IgD-negative memory B cell (primary cell): ENCODE measurements around the gene ADCY9. TPM values are rescaled to one million over a fixed set of nuclear protein-coding genes. Genes with fewer than 3 reads are reported as not detected.
A peak's percentile ranks its signal among the peaks of the same experiment; 100 is the strongest.

Source experiments
- H3K27ac Mint-ChIP-seq, 3 donors: one replicate each; pipeline ENCODE4 v1.8.0; 2020 to 2022; ENCODE audit warnings: mild to moderate bottlenecking in 3 of 3, mixed read lengths in 3 of 3, moderate library complexity in 1 of 3
- H3K27me3 Mint-ChIP-seq: one replicate; pipeline ENCODE4 v1.8.0; 2021; ENCODE audit warnings: mixed read lengths
- H3K36me3 Mint-ChIP-seq: one replicate; pipeline ENCODE4 v1.8.0; 2020; ENCODE audit warnings: mild to moderate bottlenecking, mixed read lengths
- H3K4me1 Mint-ChIP-seq, 3 donors: one replicate each; pipeline ENCODE4 v1.8.0; 2020 to 2022; ENCODE audit warnings: mixed read lengths in 3 of 3, mild to moderate bottlenecking in 1 of 3
- H3K4me3 Mint-ChIP-seq, 4 donors: one replicate each; pipeline ENCODE4 v1.8.0; 2020 to 2022; ENCODE audit warnings: mild to moderate bottlenecking in 4 of 4, mixed read lengths in 4 of 4, moderate library complexity in 3 of 4
- H3K9me3 Mint-ChIP-seq, 3 donors: one replicate each; pipeline ENCODE4 v1.8.0; 2020 to 2021; ENCODE audit warnings: mixed read lengths in 3 of 3, mild to moderate bottlenecking in 1 of 3
- polyA plus RNA-seq: library from polyadenylated mRNA; unstranded; fragments of 300-500 nt; fragmentation: Illumina TruSeq; gene quantifications from one replicate; pipeline ENCODE4 v1.2.3, GENCODE V29; 2021

Gene ADCY9
- polyA plus RNA-seq, 1 donor from 2014 or later: 0.21 TPM

- Mint-ChIP-seq H3K27me3 (peaks cover 16% of the 10 kb centered on the region), H3K36me3 (peaks cover 2% of the 10 kb centered on the region), H3K4me3 (no peak overlapping the region), H3K4me1 (peaks cover 3 to 11% (median 4%) of the 10 kb centered on the region in 3 donors), H3K9me3 (peaks cover 0 to 3% (median 0%) of the 10 kb centered on the region in 3 donors), H3K27ac (no peak overlapping the region)
Measured at GRCh38 chr16:4137438-4137837, 21.2 kb upstream of the ADCY9 start.

GRCh38 chr16:4136229-4136813 is 20.1 kb upstream of the ADCY9 start:
- no peak overlapping the region for H3K4me3 Mint-ChIP-seq
- no peak overlapping the region for H3K27ac Mint-ChIP-seq
- H3K4me1 Mint-ChIP-seq: peaks cover 0 to 3% (median 0%) of the 10 kb centered on the region in 3 donors
- H3K36me3 Mint-ChIP-seq: peaks cover 2% of the 10 kb centered on the region
- peaks cover 0 to 3% (median 0%) of the 10 kb centered on the region in 3 donors for H3K9me3 Mint-ChIP-seq
- H3K27me3 Mint-ChIP-seq: peaks cover 19% of the 10 kb centered on the region

- H3K36me3 Mint-ChIP-seq: peaks cover 2% of the 10 kb centered on the region
- H3K4me1 Mint-ChIP-seq: no peaks in the 10 kb centered on the region
- peaks cover 21% of the 10 kb centered on the region for H3K27me3 Mint-ChIP-seq
- peaks cover 0 to 3% (median 0%) of the 10 kb centered on the region in 3 donors for H3K9me3 Mint-ChIP-seq
- H3K4me3 Mint-ChIP-seq: no peak overlapping the region
- H3K27ac Mint-ChIP-seq: no peak overlapping the region
Measured at GRCh38 chr16:4135537-4135936, 19.3 kb upstream of the ADCY9 start.

GRCh38 chr16:4133897-4134372 is 17.7 kb upstream of the ADCY9 start:
- no peak overlapping the region for H3K4me3 Mint-ChIP-seq
- H3K27me3 Mint-ChIP-seq: peaks cover 26% of the 10 kb centered on the region
- H3K9me3 Mint-ChIP-seq: no peaks in the 10 kb centered on the region
- H3K27ac Mint-ChIP-seq: no peak overlapping the region
- peaks cover 2% of the 10 kb centered on the region for H3K36me3 Mint-ChIP-seq
- no peaks in the 10 kb centered on the region for H3K4me1 Mint-ChIP-seq

GRCh38 chr16:4131621-4132020 is 15.4 kb upstream of the ADCY9 start:
- Mint-ChIP-seq H3K27me3 (peaks cover 29% of the 10 kb centered on the region), H3K36me3 (peaks cover 2% of the 10 kb centered on the region), H3K27ac (no peak overlapping the region), H3K4me1 (no peaks in the 10 kb centered on the region), H3K4me3 (no peak overlapping the region), H3K9me3 (no peaks in the 10 kb centered on the region)

- Mint-ChIP-seq H3K4me1 (no peaks in the 10 kb centered on the region), H3K9me3 (peaks cover 0 to 3% (median 0%) of the 10 kb centered on the region in 3 donors), H3K27me3 (peaks cover 29% of the 10 kb centered on the region), H3K4me3 (no peak overlapping the region), H3K36me3 (peaks cover 2% of the 10 kb centered on the region), H3K27ac (peak overlapping the region in 1 of 3 donors; percentile 10)
Measured at GRCh38 chr16:4124535-4125294, 8.5 kb upstream of the ADCY9 start.

- Mint-ChIP-seq H3K36me3 (peaks cover 2% of the 10 kb centered on the region), H3K27ac (peak overlapping the region in 1 of 3 donors; percentile 11), H3K9me3 (peaks cover 0 to 3% (median 0%) of the 10 kb centered on the region in 3 donors), H3K27me3 (peaks cover 25% of the 10 kb centered on the region), H3K4me1 (no peaks in the 10 kb centered on the region), H3K4me3 (no peak overlapping the region)
Measured at GRCh38 chr16:4123616-4124300, 7.5 kb upstream of the ADCY9 start.

- H3K36me3 Mint-ChIP-seq: peaks cover 3% of the 10 kb centered on the region
- peaks cover 3 to 7% (median 5%) of the 10 kb centered on the region in 3 donors for H3K4me1 Mint-ChIP-seq
- H3K27me3 Mint-ChIP-seq: peaks cover 22% of the 10 kb centered on the region
- H3K4me3 Mint-ChIP-seq: no peak overlapping the region
- no peak overlapping the region for H3K27ac Mint-ChIP-seq
- H3K9me3 Mint-ChIP-seq: peaks cover 0 to 4% (median 0%) of the 10 kb centered on the region in 3 donors
Measured at GRCh38 chr16:4120176-4120575, 3.9 kb upstream of the ADCY9 start.

GRCh38 chr16:4117250-4117578 is 972 bp upstream of the ADCY9 start:
- H3K36me3 Mint-ChIP-seq: peaks cover 1% of the 10 kb centered on the region
- H3K4me1 Mint-ChIP-seq: peaks cover 5 to 22% (median 11%) of the 10 kb centered on the region in 3 donors
- peaks cover 12% of the 10 kb centered on the region for H3K27me3 Mint-ChIP-seq
- peak overlapping the region in 1 of 3 donors; percentile 62 for H3K27ac Mint-ChIP-seq
- peak overlapping the region; percentile 79 to 97 (median 86) for H3K4me3 Mint-ChIP-seq
- H3K9me3 Mint-ChIP-seq: peaks cover 0 to 4% (median 0%) of the 10 kb centered on the region in 3 donors

- peaks cover 7% of the 10 kb centered on the region for H3K27me3 Mint-ChIP-seq
- no peak overlapping the region for H3K27ac Mint-ChIP-seq
- H3K9me3 Mint-ChIP-seq: peaks cover 0 to 4% (median 0%) of the 10 kb centered on the region in 3 donors
- peak overlapping the region in 3 of 4 donors; percentile 71 to 89 (median 88) for H3K4me3 Mint-ChIP-seq
- peaks cover 5 to 26% (median 12%) of the 10 kb centered on the region in 3 donors for H3K4me1 Mint-ChIP-seq
- peaks cover 1% of the 10 kb centered on the region for H3K36me3 Mint-ChIP-seq
Measured at GRCh38 chr16:4115949-4116318, 308 bp downstream of the ADCY9 start.

GRCh38 chr16:4115209-4115948 is 863 bp downstream of the ADCY9 start:
- Mint-ChIP-seq H3K27ac (no peak overlapping the region), H3K9me3 (peaks cover 0 to 4% (median 0%) of the 10 kb centered on the region in 3 donors), H3K27me3 (peaks cover 4% of the 10 kb centered on the region), H3K4me1 (peaks cover 5 to 26% (median 12%) of the 10 kb centered on the region in 3 donors), H3K4me3 (peak overlapping the region; percentile 71 to 89 (median 86)), H3K36me3 (peaks cover 1% of the 10 kb centered on the region)

GRCh38 chr16:4114257-4115208 is 1.7 kb downstream of the ADCY9 start:
- H3K9me3 Mint-ChIP-seq: peaks cover 0 to 4% (median 0%) of the 10 kb centered on the region in 3 donors
- peak overlapping the region in 2 of 3 donors; percentile 1 to 66 for H3K27ac Mint-ChIP-seq
- H3K4me1 Mint-ChIP-seq: peaks cover 5 to 26% (median 12%) of the 10 kb centered on the region in 3 donors
- H3K4me3 Mint-ChIP-seq: peak overlapping the region; percentile 71 to 89 (median 86)
- peaks cover 1% of the 10 kb centered on the region for H3K36me3 Mint-ChIP-seq
- peaks cover 4% of the 10 kb centered on the region for H3K27me3 Mint-ChIP-seq

- Mint-ChIP-seq H3K9me3 (peaks cover 0 to 4% (median 0%) of the 10 kb centered on the region in 3 donors), H3K36me3 (peaks cover 1% of the 10 kb centered on the region), H3K27me3 (peaks cover 4% of the 10 kb centered on the region), H3K27ac (no peak overlapping the region), H3K4me3 (peak overlapping the region in 3 of 4 donors; percentile 25 to 83 (median 36)), H3K4me1 (peaks cover 5 to 26% (median 12%) of the 10 kb centered on the region in 3 donors)
Measured at GRCh38 chr16:4113358-4114256, 2.6 kb downstream of the ADCY9 start.
